G401 (cell line): ENCODE results near the gene CERS3. TPM values are rescaled to one million over a fixed set of nuclear protein-coding genes. Genes with fewer than 3 reads are reported as not detected.

Source experiments
- DNase-seq: peaks from one replicate; pipeline ENCODE4 v3.0.0-alpha.2; 2015; ENCODE audit warnings: low spot score
- in situ Hi-C: cut with HindIII; loops from 2 replicates; pipeline ENCODE4 v1.10.0; 2016; ENCODE audit warnings: low sequenced_read_pairs, mixed read lengths
- total RNA-seq: library from RNA; depleted of rRNA; stranded (reverse); fragments of >200 nt; shearing (Covaris generic); gene quantifications from 2 replicates; pipeline ENCODE4 v1.2.3, GENCODE V29; 2014

The CERS3 gene
- total RNA-seq, 1 experiment from 2014 or later: not detected

GRCh38 chr15:100531823-100532327 is 3.1 kb upstream of the CERS3 start:
- DNase-seq: no peak
- in situ Hi-C loops: no loop called here

GRCh38 chr15:100531204-100531603 is 2.5 kb upstream of the CERS3 start:
- in situ Hi-C loops: no loop called here
- DNase-seq: no peak

- DNase-seq: no peak
- in situ Hi-C loops: no loop called here
Observed at GRCh38 chr15:100529556-100529955, 806 bp upstream of the CERS3 start.

- peak; percentile 89 for DNase-seq
- in situ Hi-C loops: no loop called here
Observed at GRCh38 chr15:100526027-100526481, 2.7 kb downstream of the CERS3 start.

DNA sequence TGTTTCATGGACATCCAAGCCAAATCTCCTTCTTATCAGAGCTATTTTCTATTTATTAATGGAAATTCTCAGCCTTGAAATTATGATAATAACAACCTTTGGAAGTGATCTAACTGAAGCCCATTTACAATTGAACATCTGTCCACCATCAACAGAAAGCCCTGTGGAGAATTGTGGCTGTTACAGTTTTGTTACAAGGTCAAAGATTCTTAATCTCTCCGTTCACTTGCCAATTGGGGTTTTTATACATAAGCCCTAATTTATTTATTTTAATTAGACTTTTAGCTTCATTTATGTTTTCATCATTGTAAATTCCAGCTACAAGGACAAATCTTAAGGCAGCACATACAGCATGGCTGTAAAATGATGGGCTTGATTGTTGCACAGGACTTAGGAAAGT is 3.3 kb downstream of the CERS3 start:
- in situ Hi-C loops: no loop called here
- no peak for DNase-seq

GRCh38 chr15:100524326-100524725 is 4.4 kb downstream of the CERS3 start:
- in situ Hi-C loops: no loop called here

GRCh38 chr15:100521907-100522306 is 6.8 kb downstream of the CERS3 start:
- in situ Hi-C loops: no loop called here
- DNase-seq: peak; percentile 20

More at GRCh38 chr15:100524326-100524725, 4.4 kb downstream of the CERS3 start:
- no peak for DNase-seq

GRCh38 chr15:100520132-100520921 is 8.4 kb downstream of the CERS3 start:
- DNase-seq: no peak
- in situ Hi-C loops: no loop called here

DNA sequence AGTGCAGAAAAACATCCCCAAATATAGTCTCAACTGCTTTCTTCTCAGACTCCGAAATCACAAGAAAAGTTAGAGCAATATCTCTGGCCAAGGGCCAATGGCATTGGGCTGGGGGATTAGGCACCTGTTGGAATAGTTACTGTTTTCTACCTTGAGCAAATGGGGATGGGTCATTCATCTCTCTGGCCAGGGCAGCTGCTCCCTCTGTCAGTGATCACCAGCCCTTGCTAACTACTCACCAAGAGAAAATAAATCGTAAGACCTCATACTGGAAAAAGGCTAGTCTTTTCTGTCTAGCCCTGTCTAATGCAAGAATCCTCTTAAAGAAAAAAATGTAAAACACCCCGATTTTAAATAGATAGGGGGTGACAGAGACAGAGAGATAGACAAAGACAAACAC is 10.9 kb downstream of the CERS3 start:
- in situ Hi-C loops: no loop called here
- no peak for DNase-seq

DNA sequence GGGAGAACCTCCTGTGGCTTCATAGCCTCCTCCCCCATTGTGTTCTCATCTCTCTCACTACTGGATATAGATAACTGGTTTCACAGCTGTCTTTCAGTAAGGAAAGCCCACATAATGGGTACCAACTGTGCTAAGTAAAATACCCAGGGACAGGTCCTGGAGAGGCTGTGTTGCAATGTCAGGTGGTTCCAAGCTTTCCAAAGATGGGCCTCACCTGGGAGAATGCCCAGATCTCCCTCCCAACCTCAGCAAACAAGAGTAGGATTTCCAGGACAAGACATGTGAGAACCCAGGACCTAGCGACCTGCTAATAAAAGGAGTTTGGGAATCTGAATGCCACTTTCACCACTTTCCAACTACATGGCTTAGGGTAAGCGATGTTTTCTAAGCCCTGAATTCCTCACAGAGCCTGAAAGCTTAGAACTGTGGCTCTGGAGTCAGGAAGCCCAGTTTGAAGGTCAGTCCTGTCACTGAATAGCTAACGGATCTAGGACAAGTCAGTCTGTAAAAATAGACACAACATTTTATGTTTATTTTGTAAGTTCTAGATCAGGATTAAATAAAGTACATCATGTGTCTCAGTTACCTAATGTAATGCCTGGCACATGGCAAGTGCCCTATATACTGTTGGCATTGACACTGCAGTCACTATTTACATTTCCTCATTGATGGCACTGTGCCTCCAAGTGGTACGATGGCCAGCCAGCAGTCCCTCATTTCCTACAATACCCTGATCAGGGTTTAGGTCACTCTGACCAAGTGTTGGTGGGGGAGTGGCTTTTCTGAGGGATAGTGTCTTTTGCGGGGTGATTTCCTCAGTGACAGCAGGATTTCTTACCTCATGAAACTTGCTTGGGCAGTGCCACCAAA is 11.9 kb downstream of the CERS3 start:
- no peak for DNase-seq
- in situ Hi-C loops: no loop called here

DNA sequence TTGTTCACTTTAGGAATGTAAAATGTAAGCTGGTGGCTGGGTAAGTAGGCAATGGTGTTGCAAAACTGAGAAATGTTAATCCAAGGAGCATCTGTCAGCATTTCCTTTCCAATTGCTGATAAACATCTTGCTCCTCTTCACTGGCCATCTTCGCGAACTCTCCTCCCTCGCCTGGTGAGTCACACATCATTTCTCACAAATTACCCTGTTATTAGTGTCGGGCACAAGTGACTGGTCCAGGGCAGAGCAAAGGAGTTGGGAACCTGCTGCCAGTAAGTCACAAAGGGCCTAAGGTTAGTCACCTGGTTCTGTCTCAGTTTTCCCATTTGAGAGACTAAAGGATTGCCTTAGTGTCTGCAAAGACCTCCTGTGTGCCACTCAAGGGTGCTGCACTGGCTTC is 13.0 kb downstream of the CERS3 start:
- no peak for DNase-seq
- in situ Hi-C loops: no loop called here

DNA sequence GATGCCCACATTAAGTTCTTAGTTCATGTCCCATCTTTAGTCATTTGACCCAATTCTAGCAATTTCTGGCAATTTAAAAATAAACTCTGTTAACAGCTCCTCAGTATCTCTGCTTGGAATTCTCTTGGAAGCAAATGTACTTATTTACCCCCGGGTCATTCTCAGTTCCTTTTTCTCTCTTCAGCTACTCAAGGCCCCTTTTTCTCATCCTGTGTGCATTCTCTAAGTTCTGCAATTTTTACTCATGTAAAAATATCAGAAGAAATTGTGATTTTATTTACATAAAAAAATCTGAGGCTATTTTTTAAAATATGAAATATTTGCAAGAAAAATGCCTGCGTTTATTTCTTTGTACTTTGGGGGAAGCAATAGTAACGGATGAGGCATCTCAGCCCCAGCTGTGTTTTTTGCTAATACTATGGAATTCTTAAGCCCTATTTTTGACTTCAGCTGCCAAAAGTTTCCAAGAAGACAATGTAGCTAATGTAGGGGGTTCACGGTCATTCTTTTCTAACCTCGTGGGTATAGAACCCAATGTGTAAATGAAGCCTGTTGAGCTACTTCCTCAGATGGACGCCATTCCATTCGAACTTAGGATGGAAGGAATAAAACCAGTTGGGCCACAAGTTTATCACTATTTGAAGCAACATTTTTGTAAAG is 20.0 kb downstream of the CERS3 start:
- no peak for DNase-seq
- in situ Hi-C loops: no loop called here

GRCh38 chr15:100502651-100503050 is 26.1 kb downstream of the CERS3 start:
- DNase-seq: no peak
- in situ Hi-C loops: no loop called here

- DNase-seq: no peak
- in situ Hi-C loops: no loop called here
Observed at GRCh38 chr15:100501117-100501516, 27.6 kb downstream of the CERS3 start.

DNA sequence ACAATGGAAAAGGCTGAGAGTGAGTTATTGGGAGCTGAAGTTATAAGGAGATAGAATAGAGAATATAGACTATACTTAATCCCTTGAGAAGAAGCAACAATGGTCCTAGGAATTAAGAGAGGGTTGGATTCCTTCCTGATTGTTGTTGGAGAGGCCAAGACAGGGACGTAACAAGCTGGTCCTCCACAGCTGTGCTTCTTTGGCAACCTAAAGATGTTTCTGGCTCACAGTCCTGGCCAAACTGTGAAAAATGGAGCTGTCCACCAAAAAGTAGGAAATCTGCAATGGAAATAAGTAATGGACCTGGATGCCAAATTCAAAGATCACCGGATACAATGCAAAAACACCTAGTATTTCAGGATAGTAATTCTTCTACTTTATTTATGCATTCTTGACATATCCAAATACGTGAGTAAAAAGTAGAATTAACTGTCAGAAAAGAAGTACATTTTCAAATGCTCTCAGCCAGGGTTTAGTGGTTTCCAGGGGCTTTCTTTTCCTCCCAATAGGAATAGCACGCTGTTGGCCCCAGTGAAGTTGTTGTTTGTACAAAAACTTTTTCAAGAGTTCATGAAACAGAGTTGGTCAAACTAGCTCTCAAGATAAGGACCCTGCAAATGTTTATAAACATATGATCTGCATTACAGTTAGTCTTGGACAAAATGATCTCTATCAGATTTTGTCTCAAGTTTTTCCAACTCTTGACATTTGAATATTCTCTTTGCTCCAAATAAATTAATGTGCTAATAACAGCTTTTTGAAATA is 28.3 kb downstream of the CERS3 start:
- in situ Hi-C loops: no loop called here
- DNase-seq: no peak

GRCh38 chr15:100495861-100496260 is 32.9 kb downstream of the CERS3 start:
- in situ Hi-C loops: no loop called here
- no peak for DNase-seq

- in situ Hi-C loops: no loop called here
- DNase-seq: no peak
Observed at GRCh38 chr15:100493213-100493612, 35.5 kb downstream of the CERS3 start.

DNA sequence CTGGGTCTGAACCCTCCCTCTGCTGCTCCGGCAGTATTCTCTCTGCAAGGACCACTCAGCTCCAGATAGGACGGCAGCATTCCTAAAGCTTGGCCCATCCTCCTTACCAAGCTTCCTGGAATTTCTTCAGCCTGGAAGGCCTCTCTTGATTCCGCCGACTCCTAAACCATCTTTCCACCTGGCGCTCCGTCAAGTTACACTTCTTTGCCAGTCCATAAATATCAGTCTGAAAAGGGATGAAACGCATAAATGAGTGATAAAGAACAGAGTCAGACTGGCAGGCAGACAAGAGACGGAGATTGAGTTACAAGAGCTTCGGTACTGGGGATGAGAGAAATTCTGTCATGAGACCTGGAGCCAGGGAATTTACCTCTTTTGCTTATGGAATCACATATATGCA is 44.3 kb downstream of the CERS3 start:
- no peak for DNase-seq
- in situ Hi-C loops: no loop called here

DNA sequence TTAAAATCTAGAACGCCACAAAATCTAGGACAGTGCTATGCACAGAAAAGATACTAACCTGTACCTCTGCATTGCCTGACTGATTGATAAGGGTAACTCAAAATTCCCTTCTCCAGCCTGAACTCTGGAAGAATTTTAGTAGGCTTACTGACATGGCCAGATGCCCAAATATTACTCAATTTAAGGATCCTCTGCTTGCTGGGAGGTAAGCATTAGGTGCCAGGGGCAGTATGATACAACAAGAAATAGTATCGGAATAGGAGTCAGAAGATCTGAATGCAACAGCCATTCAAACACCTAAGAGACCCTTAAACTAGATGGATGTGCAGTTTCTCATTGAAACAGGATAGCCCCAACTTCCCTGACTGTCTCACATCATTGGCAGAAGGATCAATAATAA is 45.4 kb downstream of the CERS3 start:
- in situ Hi-C loops: no loop called here
- DNase-seq: no peak
